Nucleus accumbens (tissue), 56 donors: Measurements from ENCODE around the gene MBD6.
"Not testable (repeated sequence)": the region's sequence is repeated elsewhere in the genome, so short reads cannot be mapped to it uniquely, and the experiment has no call there.

Source experiments
- DNase-seq, 56 donors: peaks; one replicate each; lab custom pipeline; 2025; lab: John Stamatoyannopoulos, UW

Gene MBD6

GRCh38 chr12:57513677-57514076 is 8.9 kb upstream of the MBD6 start:
- DNase-seq, result not testable (repeated sequence)

- DNase-seq, result not testable (repeated sequence)
Observed at GRCh38 chr12:57514246-57514645, 8.4 kb upstream of the MBD6 start.

DNA sequence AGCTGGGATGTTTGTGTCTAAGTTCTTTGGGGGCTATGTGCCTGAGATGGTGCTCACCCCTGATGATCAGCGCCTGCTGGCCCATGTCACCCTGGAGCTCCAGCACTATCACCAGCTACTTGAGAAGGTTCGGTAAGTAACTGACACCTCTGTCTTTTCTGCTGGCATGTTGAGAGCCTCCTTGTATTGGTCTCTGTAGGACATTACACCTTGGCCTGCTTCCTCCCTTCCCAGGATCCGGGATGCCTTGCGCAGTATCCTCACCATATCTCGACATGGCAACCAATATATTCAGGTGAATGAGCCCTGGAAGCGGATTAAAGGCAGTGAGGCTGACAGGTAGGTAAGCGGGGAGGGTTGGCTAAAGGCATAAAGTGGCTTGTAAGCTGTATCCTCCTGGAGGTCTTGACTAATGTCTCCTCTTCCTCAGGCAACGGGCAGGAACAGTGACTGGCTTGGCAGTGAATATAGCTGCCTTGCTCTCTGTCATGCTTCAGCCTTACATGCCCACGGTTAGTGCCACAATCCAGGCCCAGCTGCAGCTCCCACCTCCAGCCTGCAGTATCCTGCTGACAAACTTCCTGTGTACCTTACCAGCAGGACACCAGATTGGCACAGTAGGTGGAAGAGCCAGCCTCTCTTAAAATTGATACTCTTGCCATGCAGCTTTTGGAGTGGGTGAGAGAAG is 7.8 kb upstream of the MBD6 start:
- no peak for DNase-seq

- no peak for DNase-seq
Observed at GRCh38 chr12:57515408-57515933, 7.2 kb upstream of the MBD6 start.

GRCh38 chr12:57515934-57516541 is 6.6 kb upstream of the MBD6 start:
- no peak for DNase-seq

- DNase-seq, result no peak
Observed at GRCh38 chr12:57516617-57517153, 5.9 kb upstream of the MBD6 start.

- peak in 1 of 56 donors; percentile 36 for DNase-seq
Observed at GRCh38 chr12:57517187-57517586, 5.4 kb upstream of the MBD6 start.

DNA sequence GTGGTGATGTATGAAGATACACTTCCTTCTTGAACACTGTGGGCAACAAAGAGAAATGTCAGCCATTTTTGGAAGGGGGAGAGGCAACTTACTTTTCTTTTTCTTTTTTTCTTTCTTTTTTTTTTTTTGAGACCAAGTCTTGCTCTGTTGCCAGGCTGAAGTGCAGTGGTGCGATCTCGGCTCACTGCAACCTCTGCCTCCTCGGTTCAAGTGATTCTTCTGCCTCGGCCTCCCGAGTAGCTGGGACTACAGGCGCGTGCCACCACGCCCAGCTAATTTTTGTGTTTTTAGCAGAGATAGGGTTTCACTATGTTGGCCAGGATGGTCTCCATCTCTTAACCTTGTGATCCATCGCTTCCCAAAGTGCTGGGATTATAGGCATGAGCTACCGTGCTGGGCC is 4.9 kb upstream of the MBD6 start:
- DNase-seq, result not testable (repeated sequence)

- no peak for DNase-seq
Observed at GRCh38 chr12:57518176-57518919, 4.3 kb upstream of the MBD6 start.

DNA sequence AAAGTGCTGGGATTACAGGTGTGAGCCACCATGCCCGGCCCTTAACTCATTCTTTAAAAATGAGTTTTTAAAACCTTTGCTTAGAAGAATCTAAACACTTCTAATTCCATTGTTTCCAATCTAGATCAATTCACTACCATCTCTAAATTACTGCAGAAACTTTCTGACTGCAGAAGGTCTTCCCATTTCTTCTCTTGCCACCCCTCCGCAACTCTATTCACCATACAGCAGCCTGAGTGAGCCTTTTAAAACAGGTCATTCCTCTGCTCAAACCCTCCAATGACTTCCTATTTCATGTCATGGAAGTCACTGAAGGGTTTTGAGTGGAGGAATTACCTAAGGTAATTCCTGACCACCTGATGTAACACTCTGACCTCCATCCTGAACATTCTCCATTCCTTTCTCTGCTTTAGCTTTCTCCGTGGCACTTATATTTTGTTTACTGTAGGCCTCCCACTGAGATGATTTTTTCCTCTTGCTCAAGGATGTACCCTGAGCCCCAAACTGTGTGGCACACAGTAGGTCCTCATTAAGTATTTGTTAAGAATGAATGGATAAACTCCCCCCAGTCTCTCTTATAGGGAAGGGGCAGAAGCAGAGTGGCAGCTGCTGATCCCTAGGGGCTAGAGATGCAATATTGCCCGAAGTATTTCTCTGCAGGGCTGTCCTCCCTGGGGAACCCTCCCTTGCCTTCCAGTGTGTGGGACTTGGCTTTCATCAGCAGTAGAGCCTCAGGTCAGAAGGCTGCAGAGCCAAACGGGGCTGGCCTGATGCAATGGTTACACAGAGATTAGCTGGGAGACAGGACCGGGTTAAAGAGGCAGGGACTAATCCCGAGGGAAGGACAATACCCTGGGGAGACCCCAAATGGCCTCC is 3.5 kb upstream of the MBD6 start:
- peak in 2 of 56 donors; percentile 16 to 41 for DNase-seq

DNA sequence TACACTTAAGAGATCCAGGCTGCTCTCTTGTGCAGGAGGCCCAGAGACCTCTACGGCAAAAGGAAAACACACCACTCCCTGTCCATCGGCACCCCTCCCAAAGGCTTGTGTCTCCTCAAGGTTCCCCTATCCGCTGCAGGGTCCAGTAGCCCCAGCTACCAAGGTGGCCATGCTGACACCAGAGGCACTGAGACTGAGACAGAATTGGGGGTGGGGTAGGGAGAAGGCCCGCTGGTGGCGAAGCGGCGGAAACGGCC is 2.9 kb upstream of the MBD6 start:
- peak in 8 of 56 donors; percentile 26 to 56 (median 39) for DNase-seq

- DNase-seq, result peak; percentile 83 to 100 (median 99)
Observed at GRCh38 chr12:57520053-57520818, 2.4 kb upstream of the MBD6 start, which contains the start of gene DDIT3. Gene DDIT3 (minus strand): TSS chr12:57520514. CDS start chr12:57517406, 3,108 bp downstream.

- peak in 40 of 56 donors; percentile 8 to 72 (median 42) for DNase-seq
Observed at GRCh38 chr12:57521525-57522010, 1.1 kb upstream of the MBD6 start.

DNA sequence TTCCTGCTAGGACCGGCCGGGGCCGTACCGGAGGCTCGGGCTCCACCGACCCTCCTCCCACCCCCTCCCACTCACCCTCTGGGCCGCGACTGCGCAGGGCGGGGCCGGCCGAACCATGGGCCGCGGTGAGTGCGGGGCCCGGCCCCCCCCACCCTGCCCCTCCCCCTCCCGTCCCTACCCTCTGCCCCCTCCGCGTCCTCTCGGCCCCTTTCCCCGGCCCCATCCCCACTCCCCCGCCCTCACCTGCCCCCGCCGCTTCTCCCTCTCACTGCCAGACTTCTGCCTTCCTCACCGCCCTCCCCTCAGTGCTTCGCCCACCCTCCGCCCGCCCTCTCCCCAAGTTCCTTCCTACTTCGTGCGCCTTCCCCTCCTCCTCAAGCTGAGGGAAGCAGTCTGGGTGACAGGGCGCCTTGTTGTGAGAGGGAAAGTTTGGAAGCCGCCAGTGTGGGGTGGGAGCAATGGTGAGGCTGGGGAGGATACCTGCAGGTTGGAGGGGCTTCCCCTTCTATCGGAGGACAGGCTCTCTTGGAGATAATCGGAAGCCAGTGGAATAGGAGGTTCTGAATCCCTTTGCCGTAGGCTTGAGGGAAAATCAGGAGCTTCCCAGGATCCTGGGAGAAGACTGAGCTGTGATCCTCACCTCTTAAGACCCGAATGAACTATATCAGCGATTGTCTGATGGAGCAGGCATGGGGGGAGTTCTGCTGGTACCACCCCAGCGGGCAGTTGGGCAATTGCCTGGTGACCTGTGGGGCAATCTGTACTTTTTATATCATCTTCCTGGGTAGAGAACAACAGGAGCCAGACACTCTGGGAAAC is 472 bp downstream of the MBD6 start:
- DNase-seq, result peak in 43 of 56 donors; percentile 21 to 76 (median 55)

GRCh38 chr12:57523706-57524614 is 1.3 kb downstream of the MBD6 start:
- peak in 2 of 56 donors; percentile 4 for DNase-seq

GRCh38 chr12:57524814-57525614 is 2.4 kb downstream of the MBD6 start:
- DNase-seq, result peak in 2 of 56 donors; percentile 7 to 25
